HEK293T (cell line): Measurements from ENCODE around the gene SMIM10L1.
A peak's percentile ranks its signal among the peaks of the same experiment; 100 is the strongest.

ENCODE experiments used
- CTCF ChIA-PET: fragments of 350-600 bp; formaldehyde crosslinking; extraction: SDS; loops from one replicate; lab custom pipeline; 2021; ENCODE audit warnings: antibody characterized with exemption, inconsistent platforms; lab: Yijun Ruan, JAX
- POLR2A ChIA-PET: fragments of 350-600 bp; formaldehyde crosslinking; extraction: SDS; loops from one replicate; lab custom pipeline; 2020; ENCODE audit warnings: antibody characterized with exemption, inconsistent platforms; lab: Yijun Ruan, JAX
- DNase-seq: peaks from one replicate; pipeline ENCODE4 v3.0.0; 2012; ENCODE audit warnings: mixed read lengths; ENCODE audit errors: extremely low spot score
- ARNT ChIP-seq: fragments of 450-650 bp; IDR thresholded peaks from 2 replicates; pipeline ENCODE4 v1.6.1; 2017; ENCODE audit warnings: mild to moderate bottlenecking
- BHLHE40 ChIP-seq: fragments of 450-650 bp; IDR thresholded peaks from 2 replicates; pipeline ENCODE4 v1.6.1; 2016; ENCODE audit warnings: mild to moderate bottlenecking, moderate library complexity, borderline replicate concordance
- CTBP1 ChIP-seq: fragments of 450-650 bp; IDR thresholded peaks from 2 replicates; pipeline ENCODE4 v1.6.1; 2016; ENCODE audit warnings: borderline replicate concordance
- ELF4 ChIP-seq: fragments of 450-650 bp; IDR thresholded peaks from 2 replicates; pipeline ENCODE4 v1.6.1; 2017; ENCODE audit warnings: antibody characterized with exemption
- FOXA1 ChIP-seq: fragments of 450-650 bp; IDR thresholded peaks from 2 replicates; pipeline ENCODE4 v1.6.1; 2016; ENCODE audit warnings: mild to moderate bottlenecking
- FOXK2 ChIP-seq: fragments of 450-650 bp; IDR thresholded peaks from 2 replicates; pipeline ENCODE4 v1.6.1; 2016; ENCODE audit warnings: mild to moderate bottlenecking
- FOXM1 ChIP-seq: fragments of 450-650 bp; IDR thresholded peaks from 2 replicates; pipeline ENCODE4 v1.6.1; 2017; ENCODE audit warnings: mild to moderate bottlenecking, borderline replicate concordance
- HDGF ChIP-seq: fragments of 450-650 bp; IDR thresholded peaks from 2 replicates; pipeline ENCODE4 v1.6.1; 2017; ENCODE audit warnings: antibody characterized with exemption, borderline replicate concordance
- L3MBTL2 ChIP-seq: fragments of 450-650 bp; conservative IDR thresholded peaks from 2 replicates; pipeline ENCODE4 v1.6.1; 2016; ENCODE audit warnings: mild to moderate bottlenecking
- LEF1 ChIP-seq: fragments of 450-650 bp; IDR thresholded peaks from 2 replicates; pipeline ENCODE4 v1.6.1; 2017; ENCODE audit warnings: mild to moderate bottlenecking, borderline replicate concordance
- NFRKB ChIP-seq: fragments of 450-650 bp; IDR thresholded peaks from 2 replicates; pipeline ENCODE4 v1.6.1; 2016; ENCODE audit warnings: mild to moderate bottlenecking, moderate library complexity
- SP1 ChIP-seq: fragments of 450-650 bp; IDR thresholded peaks from 2 replicates; pipeline ENCODE4 v1.6.1; 2017
- SUZ12 ChIP-seq: fragments of 450-650 bp; IDR thresholded peaks from 2 replicates; pipeline ENCODE4 v1.6.1; 2016; ENCODE audit warnings: mild to moderate bottlenecking
- TARDBP ChIP-seq: fragments of 450-650 bp; IDR thresholded peaks from 2 replicates; pipeline ENCODE4 v1.6.1; 2016
- ZNF384 ChIP-seq: fragments of 450-650 bp; IDR thresholded peaks from 2 replicates; pipeline ENCODE4 v1.6.1; 2016
- TF ChIP-seq, protein P1 (sequence below): fragments of 450-650 bp; IDR thresholded peaks from 2 replicates; pipeline ENCODE4 v1.6.1; 2016

The SMIM10L1 gene

GRCh38 chr12:11171145-11171968 lies at the start of gene SMIM10L1:
Gene SMIM10L1, plus strand, starts transcription at chr12:11171194. Its CDS starts 163 bp downstream, at chr12:11171357.
- peak; percentile 88 for DNase-seq
- TF ChIP-seq BHLHE40 (no peak), ELF4 (0 out of 2 replicates have a peak, but pooled peaks have one; percentile 9), L3MBTL2 (peak; percentile 92), NFRKB (peak; percentile 60; the same call in 1 of the 2 replicates), SUZ12 (no peak), FOXK2 (no peak), FOXA1 (no peak), ARNT (no peak), HDGF (no peak), SP1 (no peak), LEF1 (no peak)
- TF ChIP-seq, protein P1, sequence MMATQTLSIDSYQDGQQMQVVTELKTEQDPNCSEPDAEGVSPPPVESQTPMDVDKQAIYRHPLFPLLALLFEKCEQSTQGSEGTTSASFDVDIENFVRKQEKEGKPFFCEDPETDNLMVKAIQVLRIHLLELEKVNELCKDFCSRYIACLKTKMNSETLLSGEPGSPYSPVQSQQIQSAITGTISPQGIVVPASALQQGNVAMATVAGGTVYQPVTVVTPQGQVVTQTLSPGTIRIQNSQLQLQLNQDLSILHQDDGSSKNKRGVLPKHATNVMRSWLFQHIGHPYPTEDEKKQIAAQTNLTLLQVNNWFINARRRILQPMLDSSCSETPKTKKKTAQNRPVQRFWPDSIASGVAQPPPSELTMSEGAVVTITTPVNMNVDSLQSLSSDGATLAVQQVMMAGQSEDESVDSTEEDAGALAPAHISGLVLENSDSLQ = no peak
- CTCF ChIA-PET = interaction anchor here (0.6 kb wide), 1 partner anchor 785 kb away, joined by 3 read pairs; no protein-coding TSS in a partner anchor
- POLR2A ChIA-PET = interaction anchor here (0.6 to 2.5 kb wide), 23 partner anchors 9 to 558 kb away, joined by 3 to 17 read pairs (median 4); partner anchors contain the start of genes MAGOHB and TAS2R42

GRCh38 chr12:11130382-11130781 lies 40.6 kb upstream of the SMIM10L1 start:
- TF ChIP-seq BHLHE40 = no peak
- no peak for TF ChIP-seq NFRKB
- no peak for TF ChIP-seq SUZ12
- TF ChIP-seq TARDBP = no peak
- TF ChIP-seq FOXK2 = no peak
- TF ChIP-seq L3MBTL2 = no peak
- no peak for TF ChIP-seq CTBP1
- TF ChIP-seq SP1 = no peak
- no peak for TF ChIP-seq ELF4
- TF ChIP-seq ARNT = no peak
- DNase-seq = no peak

GRCh38 chr12:11130999-11131398 lies 40.0 kb upstream of the SMIM10L1 start:
- ChIA-PET CTCF (no interaction called here), POLR2A (no interaction called here)
- no peak for DNase-seq
- no peak for TF ChIP-seq ARNT
- TF ChIP-seq LEF1 = no peak

More at GRCh38 chr12:11130382-11130781, 40.6 kb upstream of the SMIM10L1 start:
- CTCF ChIA-PET = no interaction called here
- POLR2A ChIA-PET = no interaction called here

DNA sequence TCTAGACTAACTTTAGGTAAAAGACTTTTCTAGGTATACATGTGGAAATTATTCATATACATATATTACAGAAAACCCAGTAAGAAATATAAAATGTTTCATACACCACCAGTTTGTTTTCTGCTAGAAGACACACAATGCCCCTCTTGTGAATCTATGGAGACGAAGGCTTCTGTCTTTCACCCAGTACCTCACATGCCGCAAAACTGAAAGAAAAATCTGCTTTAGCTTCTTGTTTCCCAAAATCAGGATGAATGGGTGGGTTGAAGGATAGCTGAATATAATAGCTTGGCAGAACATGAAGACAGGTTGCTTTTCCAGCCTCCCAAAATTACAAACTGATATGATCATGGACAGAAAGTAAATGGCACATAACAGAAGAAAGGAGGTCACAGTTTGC lies 37.8 kb upstream of the SMIM10L1 start:
- ChIA-PET POLR2A (no interaction called here), CTCF (interaction anchor here (0.7 kb wide), 1 partner anchor 10 kb away, joined by 3 read pairs; no protein-coding TSS in a partner anchor)
- DNase-seq = no peak
- TF ChIP-seq ARNT (no peak), CTBP1 (no peak), LEF1 (no peak), HDGF (no peak), L3MBTL2 (no peak)

DNA sequence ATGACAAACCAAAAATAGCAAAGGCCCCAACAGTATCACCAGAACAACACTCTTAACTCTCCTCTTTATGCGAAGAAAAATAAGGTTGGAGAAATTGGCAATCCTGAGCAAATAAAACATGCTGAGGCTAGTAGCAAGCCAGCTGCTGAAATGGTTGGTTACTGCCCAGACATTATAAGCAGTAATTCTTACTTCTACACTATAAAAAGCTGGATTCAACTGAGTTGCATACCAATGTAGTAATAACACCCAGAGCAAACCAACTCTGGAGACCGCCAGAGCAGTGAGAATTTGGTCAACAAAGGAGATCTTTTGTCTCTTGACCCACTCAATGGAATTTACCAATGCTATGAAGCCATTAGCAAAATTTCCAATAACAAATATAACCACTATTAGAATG lies 37.2 kb upstream of the SMIM10L1 start:
- ChIA-PET CTCF (no interaction called here), POLR2A (no interaction called here)
- TF ChIP-seq ARNT (no peak), SP1 (no peak), SUZ12 (no peak), BHLHE40 (no peak), TARDBP (no peak), LEF1 (no peak), ZNF384 (no peak), FOXK2 (no peak), NFRKB (no peak), CTBP1 (no peak), HDGF (no peak), L3MBTL2 (no peak), FOXM1 (no peak), FOXA1 (no peak), ELF4 (no peak)
- TF ChIP-seq, protein P1 = no peak
- no peak for DNase-seq

DNA sequence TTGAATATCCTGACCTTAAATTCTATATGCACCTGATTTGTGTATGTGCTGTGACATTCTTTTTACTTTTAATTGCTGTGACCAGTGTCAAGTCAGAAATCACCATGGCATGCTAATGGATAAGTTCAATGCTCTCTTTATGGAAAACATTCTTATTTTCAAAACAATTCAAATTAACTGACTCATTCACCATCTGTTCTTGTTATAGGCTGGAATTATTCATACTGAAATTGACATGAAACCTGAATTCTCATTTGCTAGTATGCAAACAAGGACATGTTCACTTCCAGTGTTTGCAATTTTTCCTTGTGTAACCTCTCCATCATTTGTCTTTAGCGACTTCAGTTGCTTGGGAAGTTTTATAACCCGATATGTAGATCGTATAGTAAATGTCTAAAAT lies 36.7 kb upstream of the SMIM10L1 start, which contains the start of gene TAS2R30:
Gene TAS2R30 (minus strand): TSS at position 340 of the 400 bp plus-strand sequence. CDS start 400 bp downstream, outside the sequence.
- no peak for DNase-seq
- ChIA-PET CTCF (no interaction called here), POLR2A (no interaction called here)
- no peak for TF ChIP-seq FOXA1
- no peak for TF ChIP-seq ELF4
- TF ChIP-seq HDGF = no peak
- TF ChIP-seq, protein P1 = no peak
- no peak for TF ChIP-seq L3MBTL2
- TF ChIP-seq FOXM1 = no peak
- TF ChIP-seq ZNF384 = no peak
- no peak for TF ChIP-seq SP1
- no peak for TF ChIP-seq LEF1
- TF ChIP-seq FOXK2 = no peak
- no peak for TF ChIP-seq TARDBP
- no peak for TF ChIP-seq CTBP1
- no peak for TF ChIP-seq NFRKB
- TF ChIP-seq SUZ12 = no peak
- no peak for TF ChIP-seq BHLHE40
- no peak for TF ChIP-seq ARNT
